ENCODE results near the gene DIS3L2.
"Not testable (repeated sequence)": the region's sequence is repeated elsewhere in the genome, so short reads cannot be mapped to it uniquely, and the experiment has no call there.

DNA sequence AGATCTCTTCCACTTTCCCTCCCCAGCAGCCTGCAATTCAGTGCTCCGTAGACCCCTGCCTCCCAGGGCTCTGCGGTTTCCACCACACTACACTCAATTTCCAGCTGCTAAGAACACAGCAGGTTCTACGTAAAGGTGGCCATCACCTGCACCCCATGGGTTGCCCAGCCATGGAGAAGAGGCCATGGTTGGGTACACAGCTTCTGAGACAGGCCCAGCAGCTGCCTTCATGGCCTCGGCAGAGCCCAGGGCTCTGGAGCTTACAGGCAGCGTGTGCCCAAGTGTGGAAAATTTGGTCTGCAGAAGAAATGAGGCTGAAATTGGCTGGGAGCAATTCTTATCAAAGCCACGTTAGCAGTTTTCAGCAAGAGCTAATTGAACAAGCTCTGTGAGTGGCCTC, 362.5 kb downstream of the DIS3L2 start:
- TF ChIP-seq, protein P1, sequence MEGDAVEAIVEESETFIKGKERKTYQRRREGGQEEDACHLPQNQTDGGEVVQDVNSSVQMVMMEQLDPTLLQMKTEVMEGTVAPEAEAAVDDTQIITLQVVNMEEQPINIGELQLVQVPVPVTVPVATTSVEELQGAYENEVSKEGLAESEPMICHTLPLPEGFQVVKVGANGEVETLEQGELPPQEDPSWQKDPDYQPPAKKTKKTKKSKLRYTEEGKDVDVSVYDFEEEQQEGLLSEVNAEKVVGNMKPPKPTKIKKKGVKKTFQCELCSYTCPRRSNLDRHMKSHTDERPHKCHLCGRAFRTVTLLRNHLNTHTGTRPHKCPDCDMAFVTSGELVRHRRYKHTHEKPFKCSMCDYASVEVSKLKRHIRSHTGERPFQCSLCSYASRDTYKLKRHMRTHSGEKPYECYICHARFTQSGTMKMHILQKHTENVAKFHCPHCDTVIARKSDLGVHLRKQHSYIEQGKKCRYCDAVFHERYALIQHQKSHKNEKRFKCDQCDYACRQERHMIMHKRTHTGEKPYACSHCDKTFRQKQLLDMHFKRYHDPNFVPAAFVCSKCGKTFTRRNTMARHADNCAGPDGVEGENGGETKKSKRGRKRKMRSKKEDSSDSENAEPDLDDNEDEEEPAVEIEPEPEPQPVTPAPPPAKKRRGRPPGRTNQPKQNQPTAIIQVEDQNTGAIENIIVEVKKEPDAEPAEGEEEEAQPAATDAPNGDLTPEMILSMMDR (IDR thresholded peaks at IDR 0.05) = not testable (repeated sequence)
- not testable (repeated sequence) for TF ChIP-seq POLR2A (IDR thresholded peaks at IDR 0.05)

Measured in uterus (tissue), 2 donors.